ENCODE data around the gene XRRA1.

XRRA1 gene

DNA sequence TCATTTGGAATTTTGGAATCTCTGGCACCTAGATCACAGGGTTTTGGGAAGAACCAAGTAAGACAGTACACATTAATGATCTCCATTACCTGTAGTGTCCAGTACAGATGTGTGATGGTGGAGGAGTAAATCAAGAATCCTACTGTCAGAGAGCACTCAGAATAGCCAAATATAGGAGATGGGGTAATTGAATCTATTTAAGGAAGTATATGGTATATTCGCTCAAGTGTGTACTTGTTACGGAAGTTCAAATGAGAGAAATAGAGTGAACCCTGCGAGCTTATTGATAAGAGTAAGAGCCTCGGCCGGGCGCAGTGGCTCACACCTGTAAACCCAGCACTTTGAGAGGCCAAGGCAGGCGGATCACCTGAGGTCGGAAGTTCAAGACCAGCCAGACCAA is 2.3 kb upstream of the XRRA1 start:
- no peak for DNase-seq (ENCODE audit: low read depth in 2 of 2)

DNA sequence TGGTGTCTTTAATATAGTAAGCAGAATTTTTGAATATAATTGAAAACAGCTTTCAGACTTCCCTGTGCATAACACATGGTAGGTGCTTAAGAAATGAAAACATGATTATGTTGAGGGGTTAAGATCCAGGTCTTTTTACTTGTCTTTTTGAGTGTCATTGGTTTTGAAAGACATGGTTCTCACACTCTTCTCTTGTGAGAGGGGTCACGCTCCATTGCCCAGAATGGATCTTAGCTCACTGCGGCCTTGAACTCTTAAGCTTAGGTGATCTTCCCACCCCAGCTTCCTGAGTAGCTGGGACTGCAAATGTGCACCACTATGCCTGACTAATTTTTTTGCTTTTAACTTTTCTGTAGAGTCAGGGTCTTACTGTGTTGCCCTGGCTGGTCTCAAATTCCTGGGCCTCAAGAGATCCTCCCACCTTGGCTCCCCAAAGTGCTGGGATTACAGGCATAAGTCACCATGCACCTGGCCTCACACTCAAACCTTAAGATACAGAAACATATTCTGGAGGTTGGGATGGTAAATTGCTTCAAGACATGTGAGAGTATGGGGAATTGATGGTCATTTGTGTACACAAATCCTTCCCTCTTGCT is 1.6 kb upstream of the XRRA1 start:
- no peak for DNase-seq (ENCODE audit: low read depth in 2 of 2)

DNA sequence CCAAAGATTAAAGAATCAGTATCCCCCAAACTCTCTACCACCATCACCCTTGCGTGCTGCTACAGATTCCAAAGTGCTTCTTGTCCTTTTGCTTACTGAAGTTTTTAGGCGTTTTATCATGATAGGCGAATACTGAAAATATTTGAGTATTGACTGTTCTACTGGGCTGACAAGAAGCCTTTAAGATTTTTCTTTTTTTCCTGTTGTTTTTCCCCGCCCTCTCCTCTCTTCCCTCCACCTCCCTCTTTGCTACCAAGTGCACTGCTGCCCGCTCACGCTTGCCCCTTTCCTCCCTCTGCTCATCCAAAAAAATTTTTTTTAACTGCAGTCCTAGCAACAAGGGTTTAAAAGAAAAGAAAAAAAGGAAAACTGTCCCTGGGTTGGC is 854 bp upstream of the XRRA1 start:
- no peak for DNase-seq (ENCODE audit: low read depth in 2 of 2)

DNA sequence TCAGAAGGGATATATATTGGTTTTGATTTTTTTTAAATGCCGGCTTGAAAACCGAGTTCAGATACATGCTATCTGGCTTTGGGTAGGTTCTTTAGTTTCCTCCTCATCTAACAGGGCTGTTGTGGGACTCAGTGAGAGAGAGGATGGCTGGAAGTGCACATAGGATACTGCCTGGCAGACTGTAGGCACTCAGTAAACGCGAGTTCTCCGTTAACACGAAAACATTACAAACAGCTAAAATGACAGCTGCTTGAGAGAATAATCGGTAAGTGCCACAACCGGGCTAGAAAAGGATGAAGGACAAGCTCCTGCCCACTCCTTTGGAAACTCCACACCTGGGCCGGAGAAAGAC is 369 bp downstream of the XRRA1 start:
- no peak for DNase-seq (ENCODE audit: low read depth in 2 of 2)

DNA sequence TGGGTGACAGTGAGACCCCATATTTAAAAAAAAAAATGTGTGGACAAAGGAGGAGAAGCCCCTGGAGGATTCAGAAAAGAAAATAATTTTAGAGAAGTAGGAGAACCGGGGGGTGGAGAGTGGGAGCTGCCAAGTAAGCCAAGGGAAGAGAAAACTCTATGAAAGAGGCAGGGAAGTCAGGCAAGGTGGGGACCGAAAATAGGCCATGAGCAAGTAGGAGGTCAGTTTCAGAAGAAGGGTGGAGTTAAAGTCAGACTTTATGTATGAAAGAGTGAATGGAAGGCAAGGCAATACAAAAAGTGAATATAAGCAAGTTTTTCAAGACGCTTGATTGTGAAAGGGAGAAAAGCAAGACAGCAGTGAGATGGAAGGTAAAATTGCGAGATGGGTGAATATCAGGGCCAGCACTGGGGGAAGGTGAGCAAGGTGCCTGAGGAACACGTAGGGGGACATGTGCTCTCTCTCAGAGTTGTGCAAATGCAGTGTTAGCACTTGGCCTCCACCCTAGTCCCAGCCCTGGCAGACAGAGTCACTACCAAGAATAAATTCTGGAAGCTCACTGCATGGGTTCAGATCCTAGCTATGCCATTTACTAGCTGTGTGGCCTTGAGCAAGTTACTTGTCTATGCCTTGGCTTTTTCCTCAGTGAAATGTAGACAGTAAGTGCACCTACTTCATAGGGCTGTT is 6.7 kb downstream of the XRRA1 start:
- DNase-seq (ENCODE audit: low read depth in 2 of 2): no peak

DNA sequence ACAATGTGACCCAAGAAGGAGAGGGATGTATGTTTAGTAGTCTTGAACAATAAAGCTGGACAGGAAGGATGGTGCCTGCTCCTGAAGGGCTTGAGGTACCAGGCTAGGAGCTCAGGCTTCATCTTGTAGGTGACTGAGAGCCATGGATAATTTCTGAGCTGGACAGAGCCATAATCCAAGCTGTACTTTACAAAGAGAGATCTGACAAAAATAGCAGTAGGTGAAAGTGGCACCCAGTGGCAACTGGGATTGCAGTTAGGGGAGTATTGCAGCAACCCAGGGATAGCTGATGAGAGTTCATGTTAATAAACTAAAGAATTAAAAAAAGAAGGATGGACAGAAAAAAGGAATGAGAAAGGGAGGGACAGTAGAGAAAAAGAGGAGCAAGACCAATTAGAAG is 7.4 kb downstream of the XRRA1 start:
- DNase-seq (ENCODE audit: low read depth in 2 of 2): no peak

DNA sequence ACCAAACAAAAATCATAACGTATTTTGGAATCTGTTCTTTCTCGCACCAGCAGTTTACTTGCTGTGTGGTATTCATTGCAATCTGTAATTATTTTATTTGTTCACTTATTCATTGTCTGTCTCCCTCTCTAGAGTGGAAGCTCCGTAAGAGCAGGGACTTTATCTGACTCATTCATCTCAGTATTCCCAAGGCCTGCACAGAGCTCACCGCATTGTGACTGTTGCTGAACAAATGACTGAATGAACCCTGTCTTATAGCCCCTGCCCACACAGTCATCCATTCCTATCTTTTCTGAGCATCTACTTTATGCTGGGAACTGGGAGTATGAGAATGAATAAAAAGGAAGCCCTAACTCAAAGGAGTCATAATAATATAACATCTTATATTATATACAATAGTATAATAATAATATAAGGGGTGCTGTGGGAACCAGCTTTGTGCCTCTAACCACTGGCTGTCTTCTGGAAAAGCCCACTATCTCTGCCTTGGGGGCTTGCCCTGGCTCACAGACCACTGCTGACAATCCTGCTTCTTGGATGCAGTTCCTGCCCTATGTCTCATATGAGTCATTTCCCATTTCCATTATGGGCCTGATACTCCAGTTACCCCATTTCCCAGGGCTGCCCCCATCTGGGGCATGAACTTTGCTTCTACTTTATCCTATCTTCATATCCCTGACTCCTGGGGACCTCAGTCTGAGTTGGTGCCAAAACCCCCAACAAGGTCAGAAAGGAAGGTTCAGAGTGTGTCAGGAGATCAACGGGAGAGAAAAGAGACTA is 11.0 kb downstream of the XRRA1 start:
- DNase-seq (ENCODE audit: low read depth in 2 of 2): no peak

DNA sequence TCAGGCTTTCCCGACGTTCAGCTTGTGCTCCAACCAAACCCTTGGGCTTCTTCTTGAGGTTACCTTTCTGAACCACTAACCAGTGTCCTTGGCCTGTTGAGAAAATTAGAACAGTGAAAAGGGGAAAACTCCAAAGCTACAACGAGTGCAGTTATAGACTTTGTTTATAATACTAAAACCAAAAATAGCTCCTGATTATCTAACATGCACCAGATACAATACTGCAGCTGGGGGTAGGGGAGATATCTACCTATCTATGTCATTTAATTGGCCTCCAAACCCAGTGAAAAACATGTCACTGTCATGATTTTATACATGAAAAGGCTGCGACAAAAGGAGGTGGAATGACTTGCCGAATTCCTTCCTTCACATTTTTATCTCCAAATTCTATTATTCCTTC is 11.9 kb downstream of the XRRA1 start:
- no peak for DNase-seq (ENCODE audit: low read depth in 2 of 2)

DNA sequence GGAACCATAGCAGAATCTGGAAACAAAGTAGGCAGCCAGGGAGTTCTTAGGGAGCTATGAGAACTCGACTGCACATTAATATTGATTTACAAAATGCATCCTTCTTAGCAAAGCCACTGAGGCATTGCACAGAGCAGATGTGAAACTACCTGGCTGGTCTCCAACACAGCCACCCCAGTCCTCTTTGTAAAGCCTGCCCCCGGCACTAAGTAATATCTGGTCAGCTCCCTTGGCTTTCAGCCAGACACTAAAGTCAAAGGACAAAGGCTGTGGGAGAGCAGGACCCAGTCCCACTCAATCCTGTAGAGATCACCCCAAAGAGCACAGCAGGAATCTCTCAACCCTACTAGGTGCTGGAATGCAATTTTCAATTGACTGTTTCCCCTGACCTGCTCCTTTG is 12.8 kb downstream of the XRRA1 start:
- DNase-seq (ENCODE audit: low read depth in 2 of 2): no peak

DNA sequence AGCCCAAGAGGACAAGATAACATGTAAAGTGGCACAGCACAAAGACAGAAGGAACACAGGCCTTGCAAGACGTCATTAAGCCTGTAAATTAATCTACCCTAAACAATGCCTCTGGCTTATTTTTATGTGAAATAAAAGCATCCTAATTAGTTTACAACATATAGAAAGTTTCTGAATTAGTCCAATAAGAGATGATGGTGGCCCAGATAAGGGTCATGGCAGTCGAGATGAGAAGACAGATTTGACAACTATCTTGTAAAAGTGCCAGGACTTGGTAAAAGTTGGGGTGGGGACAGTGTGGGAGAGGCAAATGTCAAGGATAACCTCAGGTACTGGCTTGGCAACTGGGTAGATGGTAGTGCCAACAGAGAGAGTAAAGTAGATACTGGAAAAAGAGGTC is 13.6 kb downstream of the XRRA1 start:
- no peak for DNase-seq (ENCODE audit: low read depth in 2 of 2)

DNA sequence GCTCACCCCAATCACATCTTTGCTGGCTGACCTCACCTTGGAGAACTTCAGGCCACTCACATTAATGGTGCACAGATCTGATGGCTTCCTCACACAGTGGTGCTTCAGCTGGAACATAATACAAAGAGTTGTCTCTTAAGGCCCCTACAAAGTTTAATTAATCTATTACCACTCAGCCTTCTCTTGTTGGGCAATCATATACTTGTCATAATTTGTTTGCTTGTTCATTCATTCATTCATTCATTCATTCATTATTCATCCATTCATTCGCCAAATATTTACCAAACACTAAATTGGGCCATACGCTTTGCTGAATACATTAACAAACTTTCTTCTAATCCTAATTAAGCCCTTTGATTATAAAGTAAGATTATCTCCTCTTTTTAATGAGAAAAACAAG is 15.1 kb downstream of the XRRA1 start:
- no peak for DNase-seq (ENCODE audit: low read depth in 2 of 2)

DNA sequence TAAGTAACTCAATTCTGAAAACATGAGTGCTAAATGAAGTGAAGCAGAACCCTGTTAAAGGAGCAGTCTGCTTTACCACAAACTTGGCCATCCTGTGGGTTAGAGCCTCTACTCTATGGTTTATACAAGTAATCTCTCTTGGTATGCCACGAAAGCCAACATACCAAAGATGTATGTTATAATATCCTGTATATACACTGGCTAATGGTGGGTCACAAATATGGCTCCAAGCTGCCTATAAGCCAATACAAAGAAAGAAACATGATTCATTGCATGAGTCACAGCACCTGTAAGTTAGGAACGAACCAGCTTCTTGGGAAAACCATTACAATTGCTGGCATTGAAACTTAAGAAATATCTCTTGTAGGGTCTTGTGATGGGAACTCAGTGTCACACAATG is 16.1 kb downstream of the XRRA1 start:
- DNase-seq (ENCODE audit: low read depth in 2 of 2): no peak

DNA sequence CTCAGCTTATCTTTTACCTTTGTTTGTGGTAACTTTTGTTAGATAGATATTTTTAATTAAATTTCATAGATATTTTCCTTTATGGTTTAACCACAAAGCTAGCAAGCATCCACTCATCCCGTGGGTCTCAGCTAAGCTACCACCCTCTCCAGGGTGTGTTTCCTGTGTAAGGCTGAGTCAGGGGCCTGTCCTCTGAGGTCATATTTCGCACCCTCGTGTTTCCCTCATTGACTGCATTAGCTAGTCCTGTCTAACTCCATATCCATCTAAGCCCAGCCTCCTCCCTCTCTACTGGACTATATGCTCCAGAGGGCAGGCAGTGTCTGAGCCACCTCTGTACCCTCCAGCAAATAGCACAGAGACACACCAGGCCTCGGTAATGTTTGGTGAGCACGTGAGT is 16.7 kb downstream of the XRRA1 start:
- DNase-seq (ENCODE audit: low read depth in 2 of 2): no peak

DNA sequence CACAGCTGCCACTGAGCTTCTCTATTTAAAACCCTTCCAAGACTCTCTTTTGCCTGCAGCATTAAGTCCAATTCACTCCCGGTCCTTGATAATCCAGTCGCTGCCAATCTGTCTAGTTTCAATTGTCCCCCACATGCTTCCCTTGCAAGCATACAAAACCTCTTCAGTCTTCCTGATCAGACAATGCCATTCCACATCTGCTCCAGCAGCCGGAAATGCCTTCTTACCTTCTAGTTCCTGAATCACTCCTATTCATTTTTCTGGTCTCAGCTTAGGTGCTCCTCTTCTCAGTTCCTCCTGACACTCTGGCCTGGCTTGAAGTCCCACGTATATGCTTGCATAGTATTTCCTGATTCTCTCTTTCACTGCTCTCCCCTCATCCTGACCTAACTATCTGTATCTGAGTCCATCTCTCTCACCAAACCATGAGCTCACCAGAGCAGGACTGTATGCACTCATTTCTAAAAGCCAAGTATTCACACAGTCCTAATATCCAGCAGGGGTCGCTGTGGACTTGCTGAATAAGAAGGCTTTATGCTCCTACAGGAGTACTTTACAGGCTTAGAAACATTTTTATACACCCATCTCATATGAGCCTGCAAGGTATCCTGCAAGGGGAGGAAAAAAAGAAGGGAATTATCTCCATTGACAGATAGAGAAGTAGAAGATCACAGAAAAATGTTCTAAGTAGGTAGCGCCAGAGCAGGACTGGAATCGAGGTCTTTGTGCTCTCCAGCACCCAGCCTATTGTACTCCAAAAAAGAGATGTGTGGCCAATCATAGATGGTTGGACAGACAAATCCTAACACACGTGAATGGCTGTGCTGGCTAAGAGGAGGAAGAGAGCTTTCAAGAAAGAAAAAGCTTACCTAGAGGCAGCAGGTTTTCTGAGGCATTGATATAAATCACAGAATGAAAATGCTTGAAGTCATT is 19.2 kb downstream of the XRRA1 start:
- DNase-seq (ENCODE audit: low read depth in 2 of 2): peak; percentile 18 to 52

DNA sequence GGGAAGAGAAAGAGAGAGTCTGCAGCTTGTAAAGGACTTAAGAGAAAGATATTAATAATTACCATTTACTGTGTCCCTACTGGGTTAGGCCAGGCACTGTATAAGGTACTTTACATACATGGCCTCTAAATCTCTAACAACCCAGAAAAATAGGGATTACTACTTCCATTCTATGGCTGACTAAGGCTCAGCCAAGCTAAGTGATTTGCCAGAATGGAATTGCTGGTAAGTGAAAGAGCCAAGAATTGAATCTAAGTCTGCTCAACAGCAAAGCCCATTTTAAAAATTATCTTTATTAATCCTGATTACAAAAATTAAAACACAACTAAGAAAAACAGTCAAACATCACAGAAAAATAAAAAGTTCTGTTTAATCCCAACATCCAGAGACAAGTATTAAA is 21.4 kb downstream of the XRRA1 start:
- no peak for DNase-seq (ENCODE audit: low read depth in 2 of 2)

DNA sequence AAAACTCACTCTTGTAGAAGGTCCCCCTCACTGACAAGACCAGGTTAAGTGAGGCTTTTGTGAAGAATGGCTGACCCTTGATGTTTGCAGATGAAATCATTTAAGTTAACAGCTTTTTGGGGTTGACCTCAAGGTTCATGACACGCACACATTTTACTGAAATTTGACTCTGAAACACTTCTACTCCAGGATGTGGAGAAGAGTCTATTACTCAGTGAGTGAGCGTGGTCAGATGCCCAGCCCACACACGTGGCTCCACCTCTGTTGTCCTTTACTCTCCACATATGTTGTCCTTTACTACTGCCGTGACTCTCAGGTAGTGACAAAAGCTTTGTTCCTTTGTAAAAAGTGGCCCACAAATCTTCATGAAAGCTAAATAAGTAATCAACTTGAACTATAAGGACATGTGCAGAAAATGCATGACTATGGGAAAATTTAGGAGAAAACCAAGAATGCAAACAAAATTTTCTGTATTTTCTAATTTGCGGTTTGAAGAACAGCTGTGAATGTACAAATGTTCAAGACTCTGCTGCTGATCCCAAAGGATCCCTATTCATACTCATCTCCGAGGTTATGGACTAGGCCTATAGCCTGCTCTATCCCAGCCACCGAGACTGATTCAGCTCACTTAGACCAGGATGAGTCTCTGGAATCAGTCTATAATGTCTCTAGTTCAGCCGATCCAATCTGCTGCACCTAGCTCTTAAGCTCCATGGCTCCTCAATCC is 22.4 kb downstream of the XRRA1 start:
- no peak for DNase-seq (ENCODE audit: low read depth in 2 of 2)

DNA sequence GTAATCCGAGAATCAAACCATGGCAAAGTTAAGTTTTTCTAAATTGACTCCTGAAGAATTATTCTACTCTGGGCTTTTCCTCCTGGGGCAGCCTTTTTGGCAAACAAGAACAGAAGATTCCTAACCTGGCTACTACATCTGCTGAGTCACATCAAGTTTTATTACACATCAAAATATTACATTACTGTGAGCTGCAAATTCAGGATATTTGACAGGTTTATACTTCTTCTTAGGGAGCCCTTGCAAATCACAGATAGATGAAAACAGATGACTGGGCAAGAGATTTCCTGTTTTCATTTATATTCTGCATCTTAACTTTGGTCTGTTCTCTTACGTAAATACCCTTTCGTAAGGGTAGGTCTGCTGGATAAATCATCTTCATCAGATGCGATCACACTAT is 23.6 kb downstream of the XRRA1 start:
- DNase-seq (ENCODE audit: low read depth in 2 of 2): no peak

DNA sequence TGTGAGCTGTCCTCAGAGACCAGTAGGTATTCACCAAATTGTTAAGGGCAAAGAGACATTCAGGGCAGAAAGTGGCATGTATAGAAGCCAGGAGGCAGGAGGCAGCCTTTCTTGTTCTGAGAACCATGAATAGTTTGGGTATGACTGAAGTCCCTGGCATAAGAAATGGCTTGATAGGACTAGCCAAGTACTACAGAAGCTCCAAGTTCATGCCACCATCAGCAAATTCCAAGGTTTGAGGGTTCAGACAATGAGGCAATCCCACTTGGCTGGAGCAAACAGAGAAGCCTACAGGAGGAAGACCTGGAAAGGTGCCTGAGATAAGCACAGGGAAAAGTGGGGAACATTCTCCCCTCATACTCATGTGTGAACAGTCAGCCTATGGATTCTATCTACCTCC is 25.8 kb downstream of the XRRA1 start:
- DNase-seq (ENCODE audit: low read depth in 2 of 2): no peak

DNA sequence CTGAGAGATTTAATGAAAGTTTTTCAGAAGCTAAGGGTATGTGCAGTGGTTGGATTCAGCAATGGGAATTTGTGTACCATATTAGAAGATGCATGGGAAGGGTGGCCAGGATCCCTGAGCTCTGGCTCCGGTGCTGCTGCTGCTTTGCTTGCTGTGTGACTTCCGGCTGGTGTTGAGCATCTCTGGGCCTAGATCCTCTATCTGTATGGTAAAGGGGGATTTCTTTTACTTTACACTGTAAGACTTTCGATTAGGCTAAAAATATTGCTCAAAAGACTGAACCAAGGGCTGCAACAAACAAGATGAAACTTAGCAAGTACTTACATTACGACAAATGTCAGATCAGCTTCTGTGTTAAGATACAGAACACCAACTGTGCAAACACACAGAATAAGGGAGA is 39.1 kb downstream of the XRRA1 start:
- DNase-seq (ENCODE audit: low read depth in 2 of 2): no peak

DNA sequence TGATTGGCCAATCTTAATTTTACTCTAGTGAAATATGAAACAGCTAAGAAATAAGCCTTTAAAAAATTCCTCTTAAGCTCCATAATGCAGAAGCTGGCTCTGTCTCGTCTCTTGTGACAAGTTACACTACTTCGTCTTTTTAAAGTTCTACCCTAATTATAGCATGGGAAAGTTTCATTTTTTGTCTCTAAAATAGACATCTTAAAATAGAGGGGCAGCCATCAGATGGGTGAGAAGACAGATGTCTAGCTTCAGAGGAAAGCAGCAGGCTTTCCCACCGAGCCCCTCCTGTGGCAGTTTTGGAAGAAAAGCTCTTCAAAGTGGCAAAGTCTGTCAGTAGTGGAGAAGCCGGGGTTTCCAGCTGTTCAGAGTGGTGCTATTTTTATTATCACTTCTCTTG is 39.5 kb downstream of the XRRA1 start:
- no peak for DNase-seq (ENCODE audit: low read depth in 2 of 2)

DNA sequence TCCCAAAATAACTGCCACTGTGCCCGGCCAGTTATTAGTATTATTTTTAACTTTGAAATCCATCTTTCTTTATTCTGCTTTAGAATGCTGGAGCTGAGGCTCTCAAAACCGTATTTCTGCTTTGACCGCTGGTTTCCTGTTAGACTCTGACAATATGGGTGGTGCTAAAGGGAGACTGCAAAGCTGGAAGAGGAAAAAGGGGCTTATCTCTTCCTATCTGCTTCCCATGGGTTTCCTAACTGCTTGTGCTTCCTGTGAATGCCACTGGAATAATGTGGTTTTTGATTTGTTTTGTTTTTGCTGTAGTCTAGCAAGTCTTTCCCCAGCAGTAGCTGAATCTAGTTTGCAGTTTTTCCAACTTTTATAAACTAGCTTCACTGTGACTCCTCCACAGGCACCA is 43.6 kb downstream of the XRRA1 start:
- DNase-seq (ENCODE audit: low read depth in 2 of 2): no peak

DNA sequence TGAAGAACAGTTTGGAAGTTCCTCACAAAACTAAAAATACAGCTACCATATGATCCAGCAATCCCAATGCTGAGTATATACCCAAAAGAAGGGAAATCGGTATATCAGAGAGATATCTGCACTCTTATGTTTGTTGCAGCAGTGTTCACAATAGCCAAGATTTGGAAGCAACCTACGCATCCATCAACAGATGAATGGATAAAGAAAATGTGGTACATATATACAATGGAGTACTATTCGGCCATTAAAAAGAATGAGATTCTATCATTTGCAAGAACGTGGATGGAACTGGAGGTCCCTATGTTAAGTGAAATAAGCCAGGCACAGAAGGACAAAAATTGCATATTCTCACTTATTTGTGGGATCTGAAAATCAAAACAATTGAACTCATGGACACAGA is 46.5 kb downstream of the XRRA1 start:
- DNase-seq (ENCODE audit: low read depth in 2 of 2): no peak

Data from stimulated activated CD4-positive, alpha-beta T cell treated with anti-CD3 and anti-CD28 coated beads, Interleukin-1b, Interleukin-23, amount 100 ng/mL, for 4 hours (primary cell).